MM.1S (cell line): Measurements from ENCODE around the gene NIP7.
"Not testable (repeated sequence)": the region's sequence is repeated elsewhere in the genome, so short reads cannot be mapped to it uniquely, and the experiment has no call there.

Source experiments
- DNase-seq: peaks from one replicate; pipeline ENCODE4 v3.0.0-alpha.2; 2015
- H2AFZ ChIP-seq: fragments of 300-600 bp; sonication (generic); 2 replicates; pipeline ENCODE4 v1.6.0; 2016; ENCODE audit warnings: antibody characterized with exemption, low read length
- H3F3A ChIP-seq: fragments of 300-600 bp; sonication (generic); 2 replicates; pipeline ENCODE4 v1.6.1; 2016; ENCODE audit warnings: mild to moderate bottlenecking, antibody characterized with exemption, low read length, moderate library complexity, mixed read lengths; ENCODE audit not compliant: insufficient read depth
- H3K27ac ChIP-seq: fragments of 300-600 bp; sonication (generic); 2 replicates; pipeline ENCODE4 v1.5.1; 2016; ENCODE audit warnings: mild to moderate bottlenecking, low read length
- H3K27me3 ChIP-seq: fragments of 300-600 bp; sonication (generic); replicated peaks from 2 replicates; pipeline ENCODE4 v1.6.0; 2016; ENCODE audit warnings: low read length; ENCODE audit not compliant: insufficient read depth
- H3K36me3 ChIP-seq: fragments of 300-600 bp; sonication (generic); replicated peaks from 2 replicates; pipeline ENCODE4 v1.6.1; 2016; ENCODE audit warnings: mild to moderate bottlenecking, low read length, mixed read lengths; ENCODE audit not compliant: insufficient read depth
- H3K4me1 ChIP-seq: fragments of 300-600 bp; sonication (generic); 2 replicates; pipeline ENCODE4 v1.6.1; 2016; ENCODE audit warnings: low read length, mixed read lengths
- H3K4me2 ChIP-seq: fragments of 300-600 bp; sonication (generic); 2 replicates; pipeline ENCODE4 v1.6.0; 2016; ENCODE audit warnings: low read depth, low read length
- H3K4me3 ChIP-seq: fragments of 300-600 bp; sonication (generic); 2 replicates; pipeline ENCODE4 v1.5.1; 2016; ENCODE audit warnings: low read length, mixed read lengths
- H3K79me2 ChIP-seq: fragments of 300-600 bp; sonication (generic); 2 replicates; pipeline ENCODE4 v1.6.1; 2016; ENCODE audit warnings: mixed run types, low read length, mixed read lengths
- H3K9ac ChIP-seq: fragments of 300-600 bp; sonication (generic); 2 replicates; pipeline ENCODE4 v1.6.1; 2016; ENCODE audit warnings: low read length, mixed read lengths
- H3K9me2 ChIP-seq: fragments of 300-600 bp; sonication (generic); replicated peaks from 2 replicates; pipeline ENCODE4 v1.6.1; 2016; ENCODE audit warnings: mild to moderate bottlenecking, low read length, mixed read lengths; ENCODE audit not compliant: insufficient read depth
- H3K9me3 ChIP-seq: fragments of 300-600 bp; sonication (generic); replicated peaks from 2 replicates; pipeline ENCODE4 v1.6.1; 2016; ENCODE audit warnings: mild to moderate bottlenecking, low read length, mixed read lengths; ENCODE audit not compliant: insufficient read depth
- H4K20me1 ChIP-seq: fragments of 300-600 bp; sonication (generic); 2 replicates; pipeline ENCODE4 v1.6.1; 2016; ENCODE audit warnings: mild to moderate bottlenecking, low read length, moderate library complexity, mixed read lengths; ENCODE audit not compliant: insufficient read depth
- CTCF ChIP-seq: fragments of 300-600 bp; sonication (generic); IDR thresholded peaks from 2 replicates; pipeline ENCODE4 v1.5.1; 2016; ENCODE audit warnings: antibody characterized with exemption, low read length, mixed read lengths
- EZH2 ChIP-seq: fragments of 300-600 bp; sonication (generic); optimal IDR thresholded peaks from 2 replicates; pipeline ENCODE3; 2017; ENCODE audit warnings: low read depth, mild to moderate bottlenecking, antibody characterized with exemption, low read length, mixed read lengths
- EZH2phosphoT487 ChIP-seq: fragments of 300-600 bp; sonication (generic); IDR thresholded peaks from 2 replicates; pipeline ENCODE4 v1.6.1; 2018; ENCODE audit warnings: antibody characterized with exemption, low read length

NIP7 gene

GRCh38 chr16:69351309-69352027 is 11.9 kb downstream of the NIP7 start, which contains the start of gene TMED6:
TSS of gene TMED6 (minus strand) at chr16:69351786. CDS start at chr16:69351753, 33 bp downstream.
- no peak for TF ChIP-seq CTCF
- Histone ChIP-seq H4K20me1 (no peaks in the 10 kb centered on the region), H3F3A (0 out of 2 replicates have a peak, but pooled peaks cover 5% of the 10 kb centered on the region), H3K27ac (no peak within 1 kb of the TSS), H3K79me2 (no peaks in the 10 kb centered on the region), H3K36me3 (0 out of 2 replicates have a peak, but pooled peaks cover 3% of the 10 kb centered on the region), H3K9ac (no peak within 1 kb of the TSS), H3K4me2 (no peak within 1 kb of the TSS), H3K27me3 (no peaks in the 10 kb centered on the region), H2AFZ (no peak within 1 kb of the TSS), H3K4me1 (no peaks in the 10 kb centered on the region), H3K4me3 (no peak within 1 kb of the TSS), H3K9me2 (no peaks in the 10 kb centered on the region), H3K9me3 (no peaks in the 10 kb centered on the region)
- DNase-seq, result no peak

GRCh38 chr16:69360070-69360469 is 20.5 kb downstream of the NIP7 start:
- H3F3A ChIP-seq, H3K4me3 ChIP-seq, H3K79me2 ChIP-seq, H3K4me1 ChIP-seq, H3K27me3 ChIP-seq, H3K4me2 ChIP-seq, H3K27ac ChIP-seq, H2AFZ ChIP-seq, H3K9ac ChIP-seq, H4K20me1 ChIP-seq, H3K9me3 ChIP-seq, H3K9me2 ChIP-seq, H3K36me3 ChIP-seq, DNase-seq: not testable (repeated sequence)

- H3K9me3 ChIP-seq, result no peaks in the 10 kb centered on the region
- H3K9ac ChIP-seq, result no peak overlapping the region
- DNase-seq, result no peak
- no peak overlapping the region for H3K4me3 ChIP-seq
- no peaks in the 10 kb centered on the region for H3F3A ChIP-seq
- H3K79me2 ChIP-seq, result no peaks in the 10 kb centered on the region
- H3K9me2 ChIP-seq, result no peaks in the 10 kb centered on the region
- H3K36me3 ChIP-seq, result peaks cover 3% of the 10 kb centered on the region; the same call in 1 of the 2 replicates
- H3K4me2 ChIP-seq, result no peak overlapping the region
- no peaks in the 10 kb centered on the region for H3K4me1 ChIP-seq
- H4K20me1 ChIP-seq, result no peaks in the 10 kb centered on the region
- H3K27ac ChIP-seq, result no peak overlapping the region
- H2AFZ ChIP-seq, result no peak overlapping the region
- TF ChIP-seq EZH2phosphoT487 (no peak), CTCF (no peak), EZH2 (no peak)
- no peaks in the 10 kb centered on the region for H3K27me3 ChIP-seq
Measured at GRCh38 chr16:69363281-69363717, 23.7 kb downstream of the NIP7 start.

- no peak for TF ChIP-seq EZH2phosphoT487
- TF ChIP-seq EZH2, result no peak
- no peak for TF ChIP-seq CTCF
- no peaks in the 10 kb centered on the region for H3F3A ChIP-seq
- no peaks in the 10 kb centered on the region for H3K27me3 ChIP-seq
- no peaks in the 10 kb centered on the region for H4K20me1 ChIP-seq
- no peak overlapping the region for H3K4me3 ChIP-seq
- H3K9me2 ChIP-seq, result no peaks in the 10 kb centered on the region
- H3K4me2 ChIP-seq, result no peak overlapping the region
- no peak overlapping the region for H2AFZ ChIP-seq
- no peak overlapping the region for H3K9ac ChIP-seq
- H3K4me1 ChIP-seq, result no peaks in the 10 kb centered on the region
- H3K9me3 ChIP-seq, result no peaks in the 10 kb centered on the region
- H3K27ac ChIP-seq, result no peak overlapping the region
- DNase-seq, result no peak
- H3K36me3 ChIP-seq, result peaks cover 3% of the 10 kb centered on the region; the same call in 1 of the 2 replicates
- H3K79me2 ChIP-seq, result no peaks in the 10 kb centered on the region
Measured at GRCh38 chr16:69364088-69364487, 24.5 kb downstream of the NIP7 start.
